ENCODE data around the gene TNFRSF14.

DNA sequence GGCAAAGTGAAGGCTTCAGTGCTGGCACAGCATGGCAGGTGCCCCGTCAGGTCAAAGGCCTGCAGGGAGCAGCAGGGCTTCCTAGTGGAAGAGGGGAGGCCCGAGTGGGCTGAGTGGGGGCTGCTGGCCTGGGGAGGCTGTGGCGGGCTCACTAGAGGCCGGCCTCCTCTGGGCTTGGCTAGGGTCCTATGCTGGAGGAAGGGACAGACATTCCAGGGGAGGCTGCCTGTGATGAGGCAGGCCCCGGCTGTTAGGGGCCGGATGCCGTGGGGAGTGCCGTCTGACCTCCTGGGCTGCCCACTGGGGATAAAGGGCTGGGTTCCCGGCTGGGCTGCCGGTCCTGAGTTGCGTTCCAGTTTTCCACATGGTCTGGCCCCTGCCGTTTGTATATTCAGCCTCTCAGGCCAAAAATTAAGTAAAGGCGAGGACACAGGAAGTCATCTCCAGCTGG, 51.5 kb downstream of the TNFRSF14 start:
- TF ChIP-seq, protein P1, sequence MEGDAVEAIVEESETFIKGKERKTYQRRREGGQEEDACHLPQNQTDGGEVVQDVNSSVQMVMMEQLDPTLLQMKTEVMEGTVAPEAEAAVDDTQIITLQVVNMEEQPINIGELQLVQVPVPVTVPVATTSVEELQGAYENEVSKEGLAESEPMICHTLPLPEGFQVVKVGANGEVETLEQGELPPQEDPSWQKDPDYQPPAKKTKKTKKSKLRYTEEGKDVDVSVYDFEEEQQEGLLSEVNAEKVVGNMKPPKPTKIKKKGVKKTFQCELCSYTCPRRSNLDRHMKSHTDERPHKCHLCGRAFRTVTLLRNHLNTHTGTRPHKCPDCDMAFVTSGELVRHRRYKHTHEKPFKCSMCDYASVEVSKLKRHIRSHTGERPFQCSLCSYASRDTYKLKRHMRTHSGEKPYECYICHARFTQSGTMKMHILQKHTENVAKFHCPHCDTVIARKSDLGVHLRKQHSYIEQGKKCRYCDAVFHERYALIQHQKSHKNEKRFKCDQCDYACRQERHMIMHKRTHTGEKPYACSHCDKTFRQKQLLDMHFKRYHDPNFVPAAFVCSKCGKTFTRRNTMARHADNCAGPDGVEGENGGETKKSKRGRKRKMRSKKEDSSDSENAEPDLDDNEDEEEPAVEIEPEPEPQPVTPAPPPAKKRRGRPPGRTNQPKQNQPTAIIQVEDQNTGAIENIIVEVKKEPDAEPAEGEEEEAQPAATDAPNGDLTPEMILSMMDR (IDR thresholded peaks at IDR 0.05), result no peak
- TF ChIP-seq EZH2 (IDR thresholded peaks at IDR 0.05; ENCODE audit: borderline replicate concordance, insufficient read depth, low read depth, low read length, poor library complexity, severe bottlenecking), result no peak

Data from B cell (primary cell).